ENCODE measurements around the gene NCAPD3.

NCAPD3 gene

GRCh38 chr11:134271978-134272377 lies 48.2 kb upstream of the NCAPD3 start:
- no peak overlapping the region for H3K4me2 ChIP-seq
- no peaks in the 10 kb centered on the region for H3K27me3 ChIP-seq (ENCODE audit: insufficient read depth, low read depth)
- H3K27ac ChIP-seq, result no peak overlapping the region
- H2AFZ ChIP-seq (ENCODE audit: low read depth), result no peak overlapping the region
- H3K4me3 ChIP-seq (IDR thresholded peaks at IDR 0.05; ENCODE audit: insufficient read depth, low read depth, low read length), result no peak overlapping the region
- no peak overlapping the region for H3K9ac ChIP-seq
- no peak for TF ChIP-seq CTCF (conservative IDR thresholded peaks at IDR 0.05; ENCODE audit: low read depth, low read length)
- H3K79me2 ChIP-seq (ENCODE audit: insufficient read depth, low read depth), result no peaks in the 10 kb centered on the region
- H3K36me3 ChIP-seq (ENCODE audit: insufficient read depth), result no peaks in the 10 kb centered on the region
- no peaks in the 10 kb centered on the region for H4K20me1 ChIP-seq (ENCODE audit: insufficient read depth)
- H3K4me1 ChIP-seq (ENCODE audit: low read depth, poor library complexity, severe bottlenecking), result peaks cover 30% of the 10 kb centered on the region

- Histone ChIP-seq H3K27me3 (ENCODE audit: insufficient read depth, low read depth) (no peaks in the 10 kb centered on the region), H2AFZ (ENCODE audit: low read depth) (peak overlapping the region; percentile 47), H4K20me1 (ENCODE audit: insufficient read depth) (no peaks in the 10 kb centered on the region), H3K36me3 (ENCODE audit: insufficient read depth) (no peaks in the 10 kb centered on the region), H3K4me1 (ENCODE audit: low read depth, poor library complexity, severe bottlenecking) (peaks cover 30% of the 10 kb centered on the region), H3K4me2 (peak overlapping the region; percentile 53), H3K4me3 (IDR thresholded peaks at IDR 0.05; ENCODE audit: insufficient read depth, low read depth, low read length) (no peak overlapping the region), H3K27ac (peak overlapping the region; percentile 32; the same call in 1 of the 2 replicates), H3K9ac (no peak overlapping the region; the same call in 1 of the 2 replicates), H3K79me2 (ENCODE audit: insufficient read depth, low read depth) (no peaks in the 10 kb centered on the region)
- TF ChIP-seq CTCF (conservative IDR thresholded peaks at IDR 0.05; ENCODE audit: low read depth, low read length), result peak; percentile 56
Observed at GRCh38 chr11:134270250-134270714, 46.5 kb upstream of the NCAPD3 start.

DNA sequence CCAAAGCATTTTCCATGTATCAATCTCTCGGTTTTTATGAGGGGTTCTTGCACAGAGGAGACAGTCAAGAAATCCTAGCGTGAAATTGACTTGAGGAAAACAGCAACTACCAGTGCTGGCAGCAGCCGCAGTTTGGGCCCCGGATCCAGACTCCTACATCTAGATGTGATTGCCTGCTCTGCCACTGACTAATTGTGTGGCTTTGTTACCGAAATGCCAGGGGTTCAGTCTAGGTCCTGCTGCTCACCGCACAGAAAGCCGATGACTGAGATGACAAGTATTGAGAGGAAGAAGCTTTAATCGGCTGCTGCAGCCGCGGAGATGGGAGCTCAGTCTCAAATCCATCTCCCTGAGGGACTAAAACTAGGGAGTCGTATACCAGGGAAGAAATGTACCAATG lies 44.2 kb upstream of the NCAPD3 start:
- Histone ChIP-seq H4K20me1 (ENCODE audit: insufficient read depth) (no peaks in the 10 kb centered on the region), H3K4me3 (IDR thresholded peaks at IDR 0.05; ENCODE audit: insufficient read depth, low read depth, low read length) (no peak overlapping the region), H3K79me2 (ENCODE audit: insufficient read depth, low read depth) (no peaks in the 10 kb centered on the region), H3K27ac (no peak overlapping the region), H3K36me3 (ENCODE audit: insufficient read depth) (no peaks in the 10 kb centered on the region), H3K9ac (no peak overlapping the region), H2AFZ (ENCODE audit: low read depth) (no peak overlapping the region), H3K27me3 (ENCODE audit: insufficient read depth, low read depth) (no peaks in the 10 kb centered on the region), H3K4me2 (no peak overlapping the region), H3K4me1 (ENCODE audit: low read depth, poor library complexity, severe bottlenecking) (peaks cover 14% of the 10 kb centered on the region)
- TF ChIP-seq CTCF (conservative IDR thresholded peaks at IDR 0.05; ENCODE audit: low read depth, low read length), result no peak

DNA sequence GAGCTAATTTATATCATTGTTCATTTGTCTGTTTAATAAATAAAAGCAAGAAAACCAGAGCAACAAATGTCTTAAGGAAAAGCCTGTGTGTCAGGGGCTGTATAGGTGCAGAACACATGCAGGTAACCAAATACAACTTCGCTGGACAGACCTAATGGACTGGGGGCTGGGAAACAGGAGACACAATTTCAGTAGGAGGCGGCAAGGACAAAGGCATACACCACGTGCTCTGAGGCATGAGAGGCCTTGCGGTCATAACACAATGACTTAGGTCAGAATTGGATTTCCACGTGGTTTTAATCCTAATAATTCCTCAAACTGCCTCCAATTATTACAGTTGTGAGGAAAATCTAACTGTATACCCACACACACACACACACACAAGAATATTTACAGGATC lies 43.7 kb upstream of the NCAPD3 start:
- H3K36me3 ChIP-seq (ENCODE audit: insufficient read depth), result no peaks in the 10 kb centered on the region
- no peak overlapping the region for H2AFZ ChIP-seq (ENCODE audit: low read depth)
- H3K9ac ChIP-seq, result no peak overlapping the region
- H3K27me3 ChIP-seq (ENCODE audit: insufficient read depth, low read depth), result no peaks in the 10 kb centered on the region
- peaks cover 14% of the 10 kb centered on the region for H3K4me1 ChIP-seq (ENCODE audit: low read depth, poor library complexity, severe bottlenecking)
- TF ChIP-seq CTCF (conservative IDR thresholded peaks at IDR 0.05; ENCODE audit: low read depth, low read length), result no peak
- no peak overlapping the region for H3K4me3 ChIP-seq (IDR thresholded peaks at IDR 0.05; ENCODE audit: insufficient read depth, low read depth, low read length)
- H4K20me1 ChIP-seq (ENCODE audit: insufficient read depth), result no peaks in the 10 kb centered on the region
- H3K27ac ChIP-seq, result no peak overlapping the region
- no peaks in the 10 kb centered on the region for H3K79me2 ChIP-seq (ENCODE audit: insufficient read depth, low read depth)
- no peak overlapping the region for H3K4me2 ChIP-seq

Measured in KMS-11 (cell line).